SK-N-SH treated with all-trans-retinoic acid at 6 μM for 48 hours (cell line): ENCODE results near the gene CD19.

Experiments used
- OSR1 ChIP-seq: fragments of 250-450 bp; sonication (Bioruptor Pico); IDR thresholded peaks from 2 replicates; pipeline ENCODE4 v1.8.0; 2022; ENCODE audit warnings: moderate library complexity, mild to moderate bottlenecking, inconsistent platforms
- ZFP30 ChIP-seq: fragments of 450-650 bp; formaldehyde crosslinking; IDR thresholded peaks from 2 replicates; pipeline ENCODE4 v1.5.0; 2022; ENCODE audit warnings: mild to moderate bottlenecking, moderate library complexity

- TF ChIP-seq OSR1 (CRISPR knock-in tag): no peak
- TF ChIP-seq ZFP30 (CRISPR knock-in tag): no peak
Measured at GRCh38 chr16:28935346-28935745, 3.6 kb downstream of the CD19 start.
